HCT116 (cell line): ENCODE measurements around the gene MIAT. TPM values are rescaled to one million over a fixed set of nuclear protein-coding genes. Genes with fewer than 3 reads are reported as not detected.

Source experiments
- ATAC-seq: fragments of 200-7000 bp; cut with Tn5 transposase; 2 replicates; pipeline ENCODE4 v1.9.1; 2020; ENCODE audit warnings: mild to moderate bottlenecking, moderate library complexity
- BruUV-seq: library from RNA; stranded (reverse); fragments of 400-500 nt; replicated peaks from 2 replicates; lab custom pipeline; 2021; lab: Mats Ljungman, UMichigan
- CTCF ChIA-PET: fragments of 300-600 bp; sonication (Branson Sonifier 250); formaldehyde crosslinking; loops from one replicate; lab custom pipeline; 2021; ENCODE audit warnings: antibody characterized with exemption; lab: Charles Lee
- POLR2A ChIA-PET: fragments of 300-600, 350-600 bp; sonication (Branson Sonifier 250); formaldehyde crosslinking; loops from one replicate; lab custom pipeline; 2021; ENCODE audit warnings: antibody characterized with exemption; lab: Charles Lee
- RAD21 ChIA-PET, 2 experiments: fragments of 300-600 bp; sonication (Branson Sonifier 250); formaldehyde crosslinking; loops; one replicate each; lab custom pipeline; 2023; ENCODE audit warnings: low total read pairs in 2 of 2; ENCODE audit not compliant: uncharacterized antibody in 2 of 2, unreplicated experiment in 2 of 2, low non-redundant PET in 1 of 2; lab: Charles Lee
- DNase-seq: peaks from one replicate; pipeline ENCODE4 v3.0.0-alpha.2; 2010; ENCODE audit warnings: low read depth, low spot score
- H2AFZ ChIP-seq: fragments of 200-600 bp; shearing (Covaris generic), sonication (generic); 2 replicates; pipeline ENCODE4 v1.6.1; 2017; ENCODE audit warnings: low read depth, mixed run types, mixed read lengths, antibody characterized with exemption, low read length; ENCODE audit not compliant: poor library complexity, severe bottlenecking
- H3K27ac ChIP-seq: 2 replicates; pipeline ENCODE4 v1.5.1; 2012; ENCODE audit warnings: low read depth, low read length
- H3K27me3 ChIP-seq: fragments of 200-600 bp; sonication (generic); 2 replicates; pipeline ENCODE4 v1.6.1; 2016; ENCODE audit warnings: mixed run types, low read length, mixed read lengths; ENCODE audit not compliant: insufficient read depth
- H3K36me3 ChIP-seq, 2 experiments: fragments of 200-500 bp in 1 of 2; fragments of 200-600 bp in 1 of 2; sonication (Bioruptor generic) in 1 of 2; sonication (generic) in 1 of 2; 2 replicates each; pipeline versions ENCODE4 v1.5.1 to v1.6.1; 2014 to 2016; ENCODE audit warnings: low read length in 2 of 2, inconsistent platforms in 1 of 2, mixed read lengths in 1 of 2, mixed run types in 1 of 2; ENCODE audit not compliant: insufficient read depth in 2 of 2, control insufficient read depth in 1 of 2
- H3K4me1 ChIP-seq, 2 experiments: fragments of 200-600 bp in 1 of 2; sonication (generic) in 1 of 2; 2 replicates each; pipeline versions ENCODE4 v1.5.1 to v1.6.1; 2012 to 2017; ENCODE audit warnings: low read length in 2 of 2, inconsistent platforms in 1 of 2, mild to moderate bottlenecking in 1 of 2, mixed read lengths in 1 of 2, mixed run types in 1 of 2, moderate library complexity in 1 of 2; ENCODE audit not compliant: insufficient read depth in 2 of 2, control insufficient read depth in 1 of 2
- H3K4me2 ChIP-seq: fragments of 200-600 bp; sonication (generic); 2 replicates; pipeline ENCODE4 v1.6.1; 2017; ENCODE audit warnings: mixed run types, low read length, mixed read lengths
- H3K4me3 ChIP-seq, 2 experiments: fragments of 200-600 bp in 1 of 2; sonication (generic) in 1 of 2; replicated peaks in 1 of 2; 2 replicates each; pipeline ENCODE4 v1.5.1; 2011 to 2016; ENCODE audit warnings: low read length in 2 of 2, control low read depth in 1 of 2, low read depth in 1 of 2, mild to moderate bottlenecking in 1 of 2, mixed read lengths in 1 of 2, mixed run types in 1 of 2
- H3K79me2 ChIP-seq: fragments of 200-600 bp; sonication (generic); 2 replicates; pipeline ENCODE4 v1.6.1; 2017; ENCODE audit warnings: mild to moderate bottlenecking, mixed run types, low read length, moderate library complexity, mixed read lengths; ENCODE audit not compliant: insufficient read depth
- H3K9ac ChIP-seq: fragments of 200-600 bp; sonication (generic); 2 replicates; pipeline ENCODE4 v1.6.1; 2016; ENCODE audit warnings: low read length, mixed read lengths
- H3K9me2 ChIP-seq: fragments of 200-600 bp; sonication (generic), shearing (Covaris generic); 2 replicates; pipeline ENCODE4 v1.6.1; 2017; ENCODE audit warnings: mixed run types, mild to moderate bottlenecking, moderate library complexity; ENCODE audit not compliant: insufficient read depth
- H3K9me3 ChIP-seq, 2 experiments: fragments of 200-500 bp in 1 of 2; fragments of 200-600 bp in 1 of 2; sonication (Bioruptor generic) in 1 of 2; sonication (generic) in 1 of 2; 2 replicates each; pipeline ENCODE4 v1.6.1; 2014 to 2017; ENCODE audit warnings: low read length in 2 of 2, mixed read lengths in 2 of 2, inconsistent platforms in 1 of 2, low read depth in 1 of 2, mild to moderate bottlenecking in 1 of 2, mixed run types in 1 of 2, moderate library complexity in 1 of 2; ENCODE audit not compliant: control insufficient read depth in 1 of 2, insufficient read depth in 1 of 2
- H4K20me1 ChIP-seq: fragments of 200-600 bp; sonication (generic), shearing (Covaris generic); 2 replicates; pipeline ENCODE4 v1.6.1; 2017; ENCODE audit warnings: mixed run types, mild to moderate bottlenecking, moderate library complexity; ENCODE audit not compliant: insufficient read depth
- EGR1 ChIP-seq: IDR thresholded peaks from 2 replicates; pipeline ENCODE4 v1.6.1; 2012; ENCODE audit warnings: low read depth
- ELF1 ChIP-seq: IDR thresholded peaks from 2 replicates; pipeline ENCODE4 v1.6.1; 2012; ENCODE audit warnings: low read depth, borderline replicate concordance
- EZH2 ChIP-seq: fragments of 200-600 bp; sonication (generic); IDR thresholded peaks from 2 replicates; pipeline ENCODE4 v1.6.1; 2017; ENCODE audit warnings: antibody characterized with exemption, mixed run types
- EZH2phosphoT487 ChIP-seq: fragments of 200-600 bp; IDR thresholded peaks from 2 replicates; pipeline ENCODE4 v1.6.1; 2018; ENCODE audit warnings: antibody characterized with exemption, borderline replicate concordance
- MAX ChIP-seq: IDR thresholded peaks from 2 replicates; pipeline ENCODE4 v1.6.1; 2012
- POLR2A ChIP-seq: IDR thresholded peaks from 2 replicates; pipeline ENCODE4 v1.7.0; 2011; ENCODE audit warnings: borderline replicate concordance; ENCODE audit not compliant: insufficient read depth, insufficient read length; ENCODE audit errors: extremely low read depth
- POLR2AphosphoS5 ChIP-seq: IDR thresholded peaks from 2 replicates; pipeline ENCODE4 v1.6.1; 2011; ENCODE audit warnings: mild to moderate bottlenecking, low read depth, low read length, moderate library complexity
- REST ChIP-seq: IDR thresholded peaks from 2 replicates; pipeline ENCODE4 v1.6.1; 2012; ENCODE audit warnings: low read depth
- SIN3A ChIP-seq: IDR thresholded peaks from 2 replicates; pipeline ENCODE4 v1.6.1; 2012; ENCODE audit warnings: low read depth
- SRF ChIP-seq: IDR thresholded peaks from 2 replicates; pipeline ENCODE4 v1.6.1; 2012; ENCODE audit warnings: low read depth
- TCF7L2 ChIP-seq: IDR thresholded peaks from 2 replicates; pipeline ENCODE4 v1.7.0; 2011; ENCODE audit warnings: borderline replicate concordance, inconsistent platforms; ENCODE audit not compliant: insufficient read depth, insufficient read length; ENCODE audit errors: extremely low read depth
- YY1 ChIP-seq: IDR thresholded peaks from 2 replicates; pipeline ENCODE4 v1.6.1; 2011; ENCODE audit warnings: low read length, low read depth, moderate library complexity, mild to moderate bottlenecking; ENCODE audit not compliant: insufficient replicate concordance; ENCODE audit errors: extremely low read depth
- ZFX ChIP-seq: fragments of 450-650 bp; IDR thresholded peaks from 2 replicates; pipeline ENCODE4 v1.6.1; 2017
- ZNF274 ChIP-seq: fragments of 200-500 bp; sonication (Bioruptor generic); IDR thresholded peaks from 2 replicates; pipeline ENCODE4 v1.6.1; 2014; ENCODE audit warnings: mild to moderate bottlenecking, low read depth, low read length, inconsistent platforms
- intact Hi-C: fragments of 100-400 bp; cut with micrococcal nuclease; formaldehyde crosslinking; loops from 2 replicates; pipeline ENCODE4 v1.10.0; 2022
- total RNA-seq: library from RNA; stranded (reverse); gene quantifications from one replicate; pipeline ENCODE4 v1.2.1, GENCODE V29; 2021; ENCODE audit not compliant: unreplicated experiment

The MIAT gene
- total RNA-seq, 1 experiment from 2014 or later = 0.54 TPM

- H3K4me1 ChIP-seq = no peaks in the 10 kb centered on the region
- no peak for ATAC-seq
- H3K79me2 ChIP-seq = no peaks in the 10 kb centered on the region
- no peak for TF ChIP-seq MAX
- no peak for TF ChIP-seq ZFX
- no peak for TF ChIP-seq TCF7L2
- TF ChIP-seq SIN3A = no peak
- TF ChIP-seq YY1 = no peak
- no peak for TF ChIP-seq SRF
- H3K9me2 ChIP-seq = no peaks in the 10 kb centered on the region
- H3K4me2 ChIP-seq = no peak overlapping the region
- RAD21 ChIA-PET = no interaction called here
- no peak overlapping the region for H3K9ac ChIP-seq
- no peak overlapping the region for H3K27ac ChIP-seq
- no TSS peak for BruUV-seq
- POLR2A ChIA-PET = no interaction called here
- CTCF ChIA-PET = interaction anchor here (0.6 kb wide), 1 partner anchor 496 kb away, joined by 3 read pairs; no protein-coding TSS in a partner anchor
- no peak overlapping the region for H3K4me3 ChIP-seq
- no peaks in the 10 kb centered on the region for H3K27me3 ChIP-seq
- no peaks in the 10 kb centered on the region for H3K9me3 ChIP-seq
- H3K36me3 ChIP-seq = no peaks in the 10 kb centered on the region
- intact Hi-C loops = no loop called here
- H2AFZ ChIP-seq = no peak overlapping the region
- DNase-seq = no peak
- no peaks in the 10 kb centered on the region for H4K20me1 ChIP-seq
These were observed 49.7 kb downstream of the MIAT start for GRCh38 chr22:26707090-26707489.

GRCh38 chr22:26707581-26707980, 50.2 kb downstream of the MIAT start:
- H3K79me2 ChIP-seq = no peaks in the 10 kb centered on the region
- H3K9me2 ChIP-seq = no peaks in the 10 kb centered on the region
- BruUV-seq = no TSS peak
- no peak overlapping the region for H3K27ac ChIP-seq
- no peaks in the 10 kb centered on the region for H3K36me3 ChIP-seq
- no peak overlapping the region for H3K4me2 ChIP-seq
- no peaks in the 10 kb centered on the region for H4K20me1 ChIP-seq
- no peak overlapping the region for H3K9ac ChIP-seq
- intact Hi-C loops = no loop called here
- DNase-seq (no peak), ATAC-seq (no peak)
- ChIA-PET RAD21 (no interaction called here), CTCF (interaction anchor here (0.6 kb wide), 1 partner anchor 496 kb away, joined by 3 read pairs; no protein-coding TSS in a partner anchor), POLR2A (no interaction called here)
- no peak overlapping the region for H2AFZ ChIP-seq
- no peak overlapping the region for H3K4me3 ChIP-seq
- no peaks in the 10 kb centered on the region for H3K4me1 ChIP-seq
- H3K9me3 ChIP-seq = no peaks in the 10 kb centered on the region
- H3K27me3 ChIP-seq = no peaks in the 10 kb centered on the region
- TF ChIP-seq YY1 = no peak
- no peak for TF ChIP-seq EGR1
- no peak for TF ChIP-seq POLR2AphosphoS5
- TF ChIP-seq POLR2A = no peak
- no peak for TF ChIP-seq TCF7L2
- TF ChIP-seq MAX = no peak
- no peak for TF ChIP-seq ZNF274
- TF ChIP-seq SIN3A = no peak
- no peak for TF ChIP-seq EZH2
- TF ChIP-seq EZH2phosphoT487 = no peak
- TF ChIP-seq REST = no peak
- no peak for TF ChIP-seq ELF1
